Lung (tissue), 12 donors: ENCODE measurements around the gene PTPRN2. TPM values are rescaled to one million over a fixed set of nuclear protein-coding genes. Genes with fewer than 3 reads are reported as not detected.

ENCODE experiments used
- ATAC-seq: fragments of 200-7000 bp; cut with Tn5 transposase; one replicate; pipeline ENCODE4 v1.9.1; 2020; ENCODE audit warnings: moderate number of reproducible peaks; ENCODE audit not compliant: insufficient read depth, low FRiP score
- DNase-seq, 3 donors: peaks; one replicate each; pipeline ENCODE4 v3.0.0-alpha.2; 2013 to 2017
- H3K27ac ChIP-seq, 2 donors: one replicate each; pipeline ENCODE4 v1.5.1; 2013; ENCODE audit warnings: mild to moderate bottlenecking in 2 of 2, moderate library complexity in 2 of 2, control low read depth in 1 of 2, inconsistent platforms in 1 of 2, low read depth in 1 of 2, low read length in 1 of 2
- H3K27me3 ChIP-seq, 3 donors: one replicate each; pipeline ENCODE4 v1.5.1; 2013; ENCODE audit warnings: low read length in 2 of 3; ENCODE audit not compliant: control insufficient read depth in 3 of 3, insufficient read depth in 3 of 3
- H3K36me3 ChIP-seq, 4 donors: one replicate each; pipeline ENCODE4 v1.5.1; 2013; ENCODE audit warnings: low read length in 4 of 4, mild to moderate bottlenecking in 1 of 4, moderate library complexity in 1 of 4; ENCODE audit not compliant: control insufficient read depth in 4 of 4, insufficient read depth in 4 of 4
- H3K4me1 ChIP-seq, 5 donors: one replicate each; pipeline ENCODE4 v1.5.1; 2013; ENCODE audit warnings: low read length in 5 of 5, mild to moderate bottlenecking in 2 of 5, moderate library complexity in 1 of 5; ENCODE audit not compliant: control insufficient read depth in 5 of 5, insufficient read depth in 5 of 5
- H3K4me3 ChIP-seq: one replicate; pipeline ENCODE4 v1.5.1; 2013; ENCODE audit warnings: mild to moderate bottlenecking, control low read depth, moderate library complexity
- H3K9ac ChIP-seq, 2 donors: one replicate each; pipeline ENCODE4 v1.5.1; 2013; ENCODE audit warnings: low read length in 2 of 2, control low read depth in 1 of 2; ENCODE audit not compliant: insufficient read depth in 1 of 2
- H3K9me3 ChIP-seq, 4 donors: one replicate each; pipeline ENCODE4 v1.5.1; 2013; ENCODE audit warnings: low read length in 3 of 4, mild to moderate bottlenecking in 1 of 4, moderate library complexity in 1 of 4; ENCODE audit not compliant: control insufficient read depth in 4 of 4, insufficient read depth in 3 of 4
- CTCF ChIP-seq: IDR thresholded peaks from 2 replicates; pipeline ENCODE4 v1.5.1; 2012; ENCODE audit warnings: mild to moderate bottlenecking; ENCODE audit errors: control extremely low read depth, extremely low read depth
- WGBS, 2 donors: extraction: QIAGEN DNeasy Blood & Tissue Kit; methylation state at CpG; one replicate each; pipeline ENCODE4 v1.1.7; 2013; 5-methylcytosine and 5-hydroxymethylcytosine counted together
- polyA plus RNA-seq, 2 donors: library from polyadenylated mRNA; stranded (reverse); fragments of 200-250 nt; gene quantifications; one replicate each; pipeline ENCODE4 v1.2.1, GENCODE V29; 2013
- total RNA-seq, 2 donors: library from RNA; depleted of rRNA in 1 of 2; stranded (reverse); fragments of >200 nt in 1 of 2; gene quantifications; one replicate each; pipeline ENCODE4 v1.2.1, GENCODE V29; 2014 to 2021
- donor health status: control.
- donor health status: control.
- donor health status: Bipolar disorder and iron deficiency.
- donor health status: healthy.
- donor health status: DM: yes; HTN: yes; CAD: no.

The PTPRN2 gene
- total and polyA plus RNA-seq, 4 donors, result 2.1 to 7.4 (median 4.4) TPM

GRCh38 chr7:158097106-158097452, 490.5 kb downstream of the PTPRN2 start:
- no peak for TF ChIP-seq CTCF
- no peak for DNase-seq
- Histone ChIP-seq H3K27ac (no peak overlapping the region), H3K9ac (no peak overlapping the region), H3K9me3 (peaks cover 0 to 1% (median 0%) of the 10 kb centered on the region in 4 donors), H3K4me3 (no peak overlapping the region), H3K27me3 (no peaks in the 10 kb centered on the region), H3K4me1 (no peaks in the 10 kb centered on the region), H3K36me3 (no peaks in the 10 kb centered on the region)
- ATAC-seq, result no peak
- 79 to 91% methylated on average over 10 of the region's 10 CpGs for WGBS, 2 donors

GRCh38 chr7:158096582-158096981, 491.0 kb downstream of the PTPRN2 start:
- Histone ChIP-seq H3K4me3 (no peak overlapping the region), H3K9me3 (no peaks in the 10 kb centered on the region), H3K27ac (no peak overlapping the region), H3K9ac (no peak overlapping the region), H3K27me3 (no peaks in the 10 kb centered on the region), H3K36me3 (no peaks in the 10 kb centered on the region), H3K4me1 (no peaks in the 10 kb centered on the region)
- TF ChIP-seq CTCF, result no peak
- WGBS, 2 donors, result 68 to 74% methylated on average over 8 of the region's 8 CpGs
- ATAC-seq (no peak), DNase-seq (no peak)

GRCh38 chr7:158094671-158095226, 492.9 kb downstream of the PTPRN2 start:
- H3K4me3 ChIP-seq, result no peak overlapping the region
- H3K36me3 ChIP-seq, result no peaks in the 10 kb centered on the region
- TF ChIP-seq CTCF, result no peak
- no peak overlapping the region for H3K27ac ChIP-seq
- no peak for DNase-seq
- no peaks in the 10 kb centered on the region for H3K4me1 ChIP-seq
- no peak overlapping the region for H3K9ac ChIP-seq
- no peaks in the 10 kb centered on the region for H3K9me3 ChIP-seq
- no peaks in the 10 kb centered on the region for H3K27me3 ChIP-seq
- ATAC-seq, result no peak
- WGBS, 2 donors, result 75 to 83% methylated on average over 12 of the region's 12 CpGs

- ATAC-seq (no peak), DNase-seq (no peak)
- H3K27me3 ChIP-seq, result no peaks in the 10 kb centered on the region
- 87 to 94% methylated on average over 10 of the region's 10 CpGs for WGBS, 2 donors
- no peaks in the 10 kb centered on the region for H3K9me3 ChIP-seq
- H3K4me3 ChIP-seq, result no peak overlapping the region
- TF ChIP-seq CTCF, result no peak
- H3K9ac ChIP-seq, result no peak overlapping the region
- no peaks in the 10 kb centered on the region for H3K36me3 ChIP-seq
- H3K27ac ChIP-seq, result no peak overlapping the region
- H3K4me1 ChIP-seq, result no peaks in the 10 kb centered on the region
These were observed 493.6 kb downstream of the PTPRN2 start for GRCh38 chr7:158094046-158094445.
